ENCODE measurements around the gene JSRP1.

The JSRP1 gene

GRCh38 chr19:2231621-2232221 is 24.5 kb downstream of the JSRP1 start:
- no peak for FAIRE-seq

- FAIRE-seq: no peak
Measured at GRCh38 chr19:2230807-2231533, 25.2 kb downstream of the JSRP1 start.

GRCh38 chr19:2230033-2230531 is 26.1 kb downstream of the JSRP1 start:
- FAIRE-seq: no peak

GRCh38 chr19:2229103-2230032 is 26.8 kb downstream of the JSRP1 start:
- no peak for FAIRE-seq

- FAIRE-seq: no peak
Measured at GRCh38 chr19:2228157-2229030, 27.8 kb downstream of the JSRP1 start.

GRCh38 chr19:2227415-2228156 is 28.6 kb downstream of the JSRP1 start:
- no peak for FAIRE-seq

GRCh38 chr19:2226840-2227360 is 29.3 kb downstream of the JSRP1 start:
- FAIRE-seq: no peak

- FAIRE-seq: no peak
Measured at GRCh38 chr19:2226051-2226839, 30.0 kb downstream of the JSRP1 start.

- no peak for FAIRE-seq
Measured at GRCh38 chr19:2225415-2226050, 30.7 kb downstream of the JSRP1 start.

- FAIRE-seq: no peak
Measured at GRCh38 chr19:2224754-2225349, 31.4 kb downstream of the JSRP1 start.

- FAIRE-seq: no peak
Measured at GRCh38 chr19:2223959-2224358, 32.3 kb downstream of the JSRP1 start.

- no peak for FAIRE-seq
Measured at GRCh38 chr19:2223391-2223790, 32.8 kb downstream of the JSRP1 start.

GRCh38 chr19:2221918-2222317 is 34.3 kb downstream of the JSRP1 start:
- no peak for FAIRE-seq

GRCh38 chr19:2221250-2221831 is 34.9 kb downstream of the JSRP1 start:
- FAIRE-seq: no peak

- FAIRE-seq: no peak
Measured at GRCh38 chr19:2219726-2220125, 36.5 kb downstream of the JSRP1 start.

- FAIRE-seq: no peak
Measured at GRCh38 chr19:2217591-2217990, 38.6 kb downstream of the JSRP1 start.

- no peak for FAIRE-seq
Measured at GRCh38 chr19:2216361-2217225, 39.6 kb downstream of the JSRP1 start.

GRCh38 chr19:2215281-2215751 is 40.9 kb downstream of the JSRP1 start:
- FAIRE-seq: no peak
